GM21786 (cell line): Measurements from ENCODE around the gene TRAK1.

ENCODE experiments used
- ATAC-seq: cut with Tn5 transposase; IDR thresholded peaks from one replicate; pipeline ENCODE4 v1.9.1; 2021; ENCODE audit not compliant: unreplicated experiment

Gene TRAK1

GRCh38 chr3:42270561-42270960 is 179.4 kb downstream of the TRAK1 start:
- ATAC-seq = no peak

- no peak for ATAC-seq
Observed at GRCh38 chr3:42271786-42272185, 180.6 kb downstream of the TRAK1 start.

- no peak for ATAC-seq
Observed at GRCh38 chr3:42273361-42273760, 182.2 kb downstream of the TRAK1 start.

DNA sequence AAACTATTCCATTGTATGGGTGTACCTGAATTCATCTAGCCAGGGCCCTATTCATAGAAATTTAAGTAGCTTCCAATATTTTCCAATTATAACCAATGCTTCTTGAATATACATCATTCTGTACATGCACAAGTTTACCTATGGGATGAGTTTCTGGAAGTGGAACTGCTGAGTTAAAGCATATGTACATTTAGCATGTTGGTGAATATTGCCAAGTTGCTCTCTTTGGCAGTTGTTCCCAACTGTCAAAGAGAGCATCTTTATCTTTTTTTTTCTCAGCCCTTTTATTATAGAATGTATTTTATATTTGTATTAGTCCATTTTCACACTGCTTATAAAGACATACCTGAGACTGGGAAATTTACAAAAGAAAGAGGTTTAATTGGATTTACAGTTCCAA is 183.1 kb downstream of the TRAK1 start:
- ATAC-seq = no peak

GRCh38 chr3:42275217-42275616 is 184.1 kb downstream of the TRAK1 start:
- no peak for ATAC-seq
